ENCODE measurements around the gene UVSSA.

UVSSA gene

GRCh38 chr4:1414831-1415680 is 68.0 kb downstream of the UVSSA start:
- TF ChIP-seq, protein P1, sequence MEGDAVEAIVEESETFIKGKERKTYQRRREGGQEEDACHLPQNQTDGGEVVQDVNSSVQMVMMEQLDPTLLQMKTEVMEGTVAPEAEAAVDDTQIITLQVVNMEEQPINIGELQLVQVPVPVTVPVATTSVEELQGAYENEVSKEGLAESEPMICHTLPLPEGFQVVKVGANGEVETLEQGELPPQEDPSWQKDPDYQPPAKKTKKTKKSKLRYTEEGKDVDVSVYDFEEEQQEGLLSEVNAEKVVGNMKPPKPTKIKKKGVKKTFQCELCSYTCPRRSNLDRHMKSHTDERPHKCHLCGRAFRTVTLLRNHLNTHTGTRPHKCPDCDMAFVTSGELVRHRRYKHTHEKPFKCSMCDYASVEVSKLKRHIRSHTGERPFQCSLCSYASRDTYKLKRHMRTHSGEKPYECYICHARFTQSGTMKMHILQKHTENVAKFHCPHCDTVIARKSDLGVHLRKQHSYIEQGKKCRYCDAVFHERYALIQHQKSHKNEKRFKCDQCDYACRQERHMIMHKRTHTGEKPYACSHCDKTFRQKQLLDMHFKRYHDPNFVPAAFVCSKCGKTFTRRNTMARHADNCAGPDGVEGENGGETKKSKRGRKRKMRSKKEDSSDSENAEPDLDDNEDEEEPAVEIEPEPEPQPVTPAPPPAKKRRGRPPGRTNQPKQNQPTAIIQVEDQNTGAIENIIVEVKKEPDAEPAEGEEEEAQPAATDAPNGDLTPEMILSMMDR (IDR thresholded peaks at IDR 0.05; ENCODE audit: borderline replicate concordance, control extremely low read depth, extremely low read depth, insufficient read depth, missing control alignments) = no peak
- in situ Hi-C loops (cut with MboI; ENCODE audit: low sequenced_read_pairs, unreplicated experiment) = no loop called here
- no peak for DNase-seq (ENCODE audit: low spot score)

- TF ChIP-seq, protein P1 (IDR thresholded peaks at IDR 0.05; ENCODE audit: borderline replicate concordance, control extremely low read depth, extremely low read depth, insufficient read depth, missing control alignments) = no peak
- DNase-seq (ENCODE audit: low spot score) = no peak
- in situ Hi-C loops (cut with MboI; ENCODE audit: low sequenced_read_pairs, unreplicated experiment) = no loop called here
These were observed 68.6 kb downstream of the UVSSA start for GRCh38 chr4:1415681-1415981.

DNA sequence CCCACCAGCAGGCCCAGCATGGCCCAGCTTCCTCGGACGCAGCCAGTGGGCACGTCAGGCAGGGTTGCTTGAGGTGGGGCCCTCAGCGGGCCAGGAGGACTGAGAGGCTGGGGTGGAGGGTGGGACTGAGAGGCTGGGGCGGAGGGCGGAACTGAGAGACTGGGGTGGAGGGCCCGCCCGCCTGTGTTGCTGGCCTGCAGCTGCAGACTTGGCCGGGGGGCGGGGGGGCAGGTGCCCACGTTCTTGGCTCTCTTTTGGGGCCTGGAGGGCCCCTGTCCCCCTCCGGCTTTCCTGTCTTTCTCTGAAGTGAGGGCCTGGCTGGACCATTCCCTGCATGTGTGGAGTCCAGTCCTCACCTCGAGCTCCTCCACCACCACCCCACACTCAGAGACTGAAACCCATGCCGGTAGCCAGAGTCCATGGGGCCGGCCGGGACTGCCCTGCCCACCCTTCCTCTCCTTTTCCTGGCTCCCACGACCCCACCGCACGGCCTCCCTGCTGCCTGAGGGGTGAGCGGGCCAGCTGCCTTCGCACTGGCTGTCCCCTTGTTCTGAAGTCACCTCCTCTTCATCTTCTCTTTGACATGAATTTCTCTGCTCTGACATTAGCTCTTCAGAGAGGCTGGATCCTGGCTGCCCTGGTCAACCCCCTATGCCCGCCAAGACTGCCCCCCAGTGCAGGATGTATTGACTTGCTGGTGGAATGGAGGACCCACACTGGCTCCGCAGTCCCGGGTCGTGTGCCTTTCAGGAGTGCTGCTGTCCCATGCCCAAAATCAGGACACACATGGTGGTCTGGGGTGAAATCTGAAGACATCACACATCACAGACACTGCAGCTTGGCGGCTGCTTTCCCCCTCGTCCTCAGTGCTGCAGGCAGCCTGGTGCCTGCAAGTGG is 69.3 kb downstream of the UVSSA start:
- in situ Hi-C loops (cut with MboI; ENCODE audit: low sequenced_read_pairs, unreplicated experiment) = no loop called here
- no peak for DNase-seq (ENCODE audit: low spot score)
- TF ChIP-seq, protein P1 (IDR thresholded peaks at IDR 0.05; ENCODE audit: borderline replicate concordance, control extremely low read depth, extremely low read depth, insufficient read depth, missing control alignments) = no peak

DNA sequence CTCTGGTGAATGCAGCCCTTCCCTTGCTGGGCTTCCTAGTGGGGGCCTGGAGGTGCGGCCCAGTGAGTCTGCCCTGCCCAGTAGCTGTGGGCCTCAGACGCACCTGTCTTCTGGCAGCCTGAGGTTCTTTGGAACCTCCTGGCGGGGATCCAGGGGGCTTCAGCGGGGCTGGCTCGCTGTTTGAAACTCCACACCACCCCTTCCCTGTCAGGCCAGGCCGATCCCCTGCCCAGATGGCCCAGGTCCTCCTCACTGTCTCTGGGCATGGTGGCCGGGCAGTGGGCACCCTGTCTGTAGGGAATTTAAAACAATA is 69.9 kb downstream of the UVSSA start:
- DNase-seq (ENCODE audit: low spot score) = no peak
- in situ Hi-C loops (cut with MboI; ENCODE audit: low sequenced_read_pairs, unreplicated experiment) = no loop called here
- TF ChIP-seq, protein P1 (IDR thresholded peaks at IDR 0.05; ENCODE audit: borderline replicate concordance, control extremely low read depth, extremely low read depth, insufficient read depth, missing control alignments) = no peak

DNA sequence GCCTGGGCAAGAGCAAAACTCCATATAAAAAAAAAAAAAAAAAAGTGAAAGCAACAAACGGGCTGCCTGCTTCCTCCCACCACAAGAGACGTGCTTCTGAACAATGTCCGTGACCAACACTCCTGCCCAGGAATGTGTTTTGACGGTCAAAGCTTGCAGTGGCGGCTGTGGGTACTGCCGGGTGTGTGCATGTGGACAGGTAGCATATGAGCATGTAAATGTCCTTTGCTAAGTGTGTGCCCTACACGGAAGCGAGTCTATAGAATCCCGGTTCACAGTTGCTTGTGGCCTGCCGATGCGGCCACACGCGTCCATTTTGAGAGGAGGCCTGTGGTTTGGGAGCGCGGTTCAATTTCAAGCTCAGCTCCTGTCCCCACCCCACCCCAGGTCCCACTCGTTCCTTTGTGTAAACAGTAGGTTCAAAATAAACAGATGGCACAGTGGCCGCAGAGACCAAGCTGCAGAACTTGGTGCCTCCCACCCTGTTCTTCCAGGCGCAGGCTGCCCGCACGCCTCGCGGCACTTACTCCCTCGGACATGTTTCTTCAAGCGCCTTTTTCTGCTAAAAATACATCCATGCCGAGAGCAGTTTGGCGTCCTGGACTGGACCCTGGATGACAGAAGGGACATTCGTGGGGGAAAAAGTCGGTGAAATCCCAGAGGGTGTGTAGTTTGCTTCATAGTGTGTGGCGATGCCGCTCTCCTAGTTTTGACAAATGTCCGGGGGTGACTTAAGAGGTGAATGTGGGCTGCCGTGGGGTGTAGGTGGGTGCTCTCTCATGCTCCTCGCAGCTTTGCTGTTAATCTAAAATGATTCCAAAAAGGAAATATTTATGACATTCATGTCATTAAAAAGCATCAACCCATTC is 70.7 kb downstream of the UVSSA start:
- no peak for DNase-seq (ENCODE audit: low spot score)
- in situ Hi-C loops (cut with MboI; ENCODE audit: low sequenced_read_pairs, unreplicated experiment) = no loop called here
- TF ChIP-seq, protein P1 (IDR thresholded peaks at IDR 0.05; ENCODE audit: borderline replicate concordance, control extremely low read depth, extremely low read depth, insufficient read depth, missing control alignments) = no peak

Data from GM13976 (cell line).